Panc1 (cell line): ENCODE measurements around the gene KCNH1. TPM values are rescaled to one million over a fixed set of nuclear protein-coding genes. Genes with fewer than 3 reads are reported as not detected.

ENCODE experiments used
- ATAC-seq: fragments of 200-7000 bp; cut with Tn5 transposase; 2 replicates; pipeline ENCODE4 v1.9.1; 2020; ENCODE audit warnings: mild to moderate bottlenecking, moderate library complexity
- BruUV-seq: library from RNA; stranded (reverse); fragments of 400-500 nt; replicated peaks from 2 replicates; lab custom pipeline; 2021; lab: Mats Ljungman, UMichigan
- CTCF ChIA-PET: fragments of 300-600 bp; sonication (Branson Sonifier 250); formaldehyde crosslinking; loops from one replicate; lab custom pipeline; 2022; ENCODE audit warnings: antibody characterized with exemption; lab: Charles Lee
- POLR2A ChIA-PET: fragments of 300-600 bp; sonication (Branson Sonifier 250); formaldehyde crosslinking; loops from one replicate; lab custom pipeline; 2022; ENCODE audit warnings: antibody characterized with exemption; lab: Charles Lee
- DNase-seq: peaks from one replicate; pipeline ENCODE4 v3.0.0-alpha.2; 2010; ENCODE audit warnings: low read depth, low spot score
- H3K27ac ChIP-seq: 2 replicates; pipeline ENCODE4 v1.5.1; 2011; ENCODE audit warnings: mild to moderate bottlenecking, low read length, inconsistent platforms
- H3K27me3 ChIP-seq: fragments of 200-500 bp; sonication (Bioruptor generic); 2 replicates; pipeline ENCODE4 v1.6.0; 2014; ENCODE audit warnings: low read length, inconsistent platforms; ENCODE audit not compliant: control insufficient read depth, insufficient read depth
- H3K36me3 ChIP-seq: fragments of 200-500 bp; sonication (Bioruptor generic); 2 replicates; pipeline ENCODE4 v1.5.1; 2014; ENCODE audit warnings: inconsistent platforms, mild to moderate bottlenecking, low read length, moderate library complexity; ENCODE audit not compliant: control insufficient read depth, insufficient read depth
- H3K4me1 ChIP-seq: 2 replicates; pipeline ENCODE4 v1.5.1; 2011; ENCODE audit warnings: inconsistent platforms, mild to moderate bottlenecking, low read length, moderate library complexity; ENCODE audit not compliant: control insufficient read depth, insufficient read depth
- H3K4me3 ChIP-seq, 2 experiments: 2 replicates each; pipeline ENCODE4 v1.5.1; 2011 to 2012; ENCODE audit warnings: low read depth in 2 of 2, low read length in 2 of 2, mild to moderate bottlenecking in 2 of 2, inconsistent platforms in 1 of 2, moderate library complexity in 1 of 2
- H3K9me3 ChIP-seq: fragments of 200-500 bp; sonication (Bioruptor generic); 2 replicates; pipeline ENCODE4 v1.5.1; 2014; ENCODE audit warnings: low read depth, mild to moderate bottlenecking, inconsistent platforms, low read length, moderate library complexity; ENCODE audit not compliant: control insufficient read depth, insufficient read depth
- CTCF ChIP-seq: fragments of 450-650 bp; IDR thresholded peaks from 2 replicates; pipeline ENCODE4 v1.5.1; 2017; ENCODE audit warnings: mild to moderate bottlenecking
- POLR2AphosphoS5 ChIP-seq: IDR thresholded peaks from 2 replicates; pipeline ENCODE4 v1.6.1; 2012; ENCODE audit warnings: mild to moderate bottlenecking, low read depth, low read length, moderate library complexity
- REST ChIP-seq, 2 experiments: IDR thresholded peaks; 2 replicates each; pipeline ENCODE4 v1.6.1; 2011 to 2012; ENCODE audit warnings: low read depth in 2 of 2, control low read depth in 1 of 2, low read length in 1 of 2, mild to moderate bottlenecking in 1 of 2, moderate library complexity in 1 of 2; ENCODE audit not compliant: insufficient read depth in 1 of 2
- SIN3A ChIP-seq: IDR thresholded peaks from 2 replicates; pipeline ENCODE4 v1.6.1; 2012; ENCODE audit warnings: low read depth, mild to moderate bottlenecking, low read length, moderate library complexity, borderline replicate concordance; ENCODE audit not compliant: insufficient read depth
- TCF7L2 ChIP-seq: IDR thresholded peaks from 2 replicates; pipeline ENCODE4 v1.6.1; 2011; ENCODE audit warnings: mild to moderate bottlenecking, low read depth, low read length, inconsistent platforms
- in situ Hi-C: cut with HindIII; loops from 2 replicates; pipeline ENCODE4 v1.10.0; 2016; ENCODE audit warnings: low sequenced_read_pairs, low pct_unique_long_range_greater_than_20kb
- intact Hi-C: fragments of 100-400 bp; cut with micrococcal nuclease; formaldehyde crosslinking; loops from one replicate; pipeline ENCODE4 v1.10.0; 2022; ENCODE audit not compliant: unreplicated experiment
- total RNA-seq: library from RNA; stranded (reverse); gene quantifications from one replicate; pipeline ENCODE4 v1.2.1, GENCODE V29; 2021; ENCODE audit not compliant: unreplicated experiment

The KCNH1 gene
- total RNA-seq, 1 experiment from 2014 or later: not detected

GRCh38 chr1:210674151-210674550 is 459.8 kb downstream of the KCNH1 start:
- Histone ChIP-seq H3K4me1 (no peaks in the 10 kb centered on the region), H3K4me3 (no peak overlapping the region), H3K27me3 (no peaks in the 10 kb centered on the region), H3K9me3 (no peaks in the 10 kb centered on the region), H3K36me3 (no peaks in the 10 kb centered on the region), H3K27ac (no peak overlapping the region)
- ChIA-PET CTCF (no interaction called here), POLR2A (no interaction called here)
- BruUV-seq: no TSS peak
- in situ Hi-C loops (no loop called here), intact Hi-C loops (no loop called here)
- no peak for DNase-seq
- TF ChIP-seq TCF7L2 (no peak), REST (IDR thresholded peaks at IDR 0.05; ENCODE audit: insufficient read depth in 1 of 2, low read depth in 2 of 2, low read length in 1 of 2) (no peak), CTCF (no peak), SIN3A (no peak), POLR2AphosphoS5 (no peak)
- no peak for ATAC-seq

- no peak for TF ChIP-seq SIN3A
- H3K27me3 ChIP-seq: no peaks in the 10 kb centered on the region
- DNase-seq: no peak
- no peaks in the 10 kb centered on the region for H3K36me3 ChIP-seq
- CTCF ChIA-PET: no interaction called here
- H3K4me3 ChIP-seq: no peak overlapping the region
- in situ Hi-C loops: no loop called here
- no peak for ATAC-seq
- intact Hi-C loops: no loop called here
- POLR2A ChIA-PET: no interaction called here
- no peak overlapping the region for H3K27ac ChIP-seq
- no TSS peak for BruUV-seq
- H3K4me1 ChIP-seq: no peaks in the 10 kb centered on the region
- H3K9me3 ChIP-seq: no peaks in the 10 kb centered on the region
Measured at GRCh38 chr1:210669951-210670350, 464.0 kb downstream of the KCNH1 start.

- CTCF ChIA-PET: no interaction called here
- DNase-seq (no peak), ATAC-seq (no peak)
- no peaks in the 10 kb centered on the region for H3K9me3 ChIP-seq
- POLR2A ChIA-PET: no interaction called here
- H3K27me3 ChIP-seq: no peaks in the 10 kb centered on the region
- no peaks in the 10 kb centered on the region for H3K36me3 ChIP-seq
- no peak overlapping the region for H3K4me3 ChIP-seq
- no TSS peak for BruUV-seq
- H3K4me1 ChIP-seq: no peaks in the 10 kb centered on the region
- in situ Hi-C loops (no loop called here), intact Hi-C loops (no loop called here)
- no peak overlapping the region for H3K27ac ChIP-seq
- TF ChIP-seq REST (IDR thresholded peaks at IDR 0.05; ENCODE audit: insufficient read depth in 1 of 2, low read depth in 2 of 2, low read length in 1 of 2) (no peak), SIN3A (no peak)
Measured at GRCh38 chr1:210663730-210664573, 470.0 kb downstream of the KCNH1 start.
